DOHH2 (cell line): ENCODE results near the gene SIPA1.

Source experiments
- H3F3A ChIP-seq: fragments of 200-600 bp; sonication (generic), shearing (Covaris generic); 2 replicates; pipeline ENCODE4 v1.6.0; 2016; ENCODE audit warnings: antibody characterized with exemption, mild to moderate bottlenecking; ENCODE audit not compliant: control insufficient read depth, insufficient read depth
- H3K27ac ChIP-seq: fragments of 200-600 bp; sonication (generic); 2 replicates; pipeline ENCODE4 v1.5.1; 2014; ENCODE audit warnings: low read depth, mild to moderate bottlenecking, low read length, moderate library complexity
- H3K27me3 ChIP-seq: fragments of 200-600 bp; sonication (generic); 2 replicates; pipeline ENCODE4 v1.6.1; 2014; ENCODE audit warnings: mild to moderate bottlenecking, low read length, mixed read lengths; ENCODE audit not compliant: control insufficient read depth
- H3K36me3 ChIP-seq: fragments of 200-600 bp; sonication (generic); 2 replicates; pipeline ENCODE4 v1.6.1; 2014; ENCODE audit warnings: mild to moderate bottlenecking, low read length, moderate library complexity, mixed read lengths; ENCODE audit not compliant: control insufficient read depth
- H3K4me1 ChIP-seq: fragments of 200-600 bp; sonication (generic); 2 replicates; pipeline ENCODE4 v1.6.1; 2014; ENCODE audit warnings: mild to moderate bottlenecking, low read length, mixed read lengths; ENCODE audit not compliant: control insufficient read depth
- H3K4me2 ChIP-seq: fragments of 200-600 bp; sonication (generic); 2 replicates; pipeline ENCODE4 v1.6.0; 2014; ENCODE audit warnings: mild to moderate bottlenecking, low read length, moderate library complexity
- H3K4me3 ChIP-seq: fragments of 200-600 bp; sonication (generic); 2 replicates; pipeline ENCODE4 v1.5.1; 2014; ENCODE audit warnings: mild to moderate bottlenecking, low read length, mixed read lengths
- H3K79me2 ChIP-seq: fragments of 200-600 bp; sonication (generic); 2 replicates; pipeline ENCODE4 v1.6.1; 2014; ENCODE audit warnings: mild to moderate bottlenecking, low read length, mixed read lengths; ENCODE audit not compliant: control insufficient read depth
- H3K9me2 ChIP-seq: fragments of 200-600 bp; sonication (generic); replicated peaks from 2 replicates; pipeline ENCODE4 v1.6.1; 2014; ENCODE audit warnings: mild to moderate bottlenecking, low read length, mixed read lengths; ENCODE audit not compliant: control insufficient read depth
- H3K9me3 ChIP-seq: fragments of 200-600 bp; sonication (generic); 2 replicates; pipeline ENCODE4 v1.6.1; 2014; ENCODE audit warnings: antibody characterized with exemption, low read length, mixed read lengths; ENCODE audit not compliant: control insufficient read depth, insufficient read depth
- H4K20me1 ChIP-seq: fragments of 200-600 bp; sonication (generic); 2 replicates; pipeline ENCODE4 v1.6.0; 2014; ENCODE audit warnings: low read depth, mild to moderate bottlenecking, antibody characterized with exemption, low read length, moderate library complexity; ENCODE audit not compliant: control insufficient read depth, insufficient read depth
- EZH2phosphoT487 ChIP-seq: fragments of 200-600 bp; sonication (generic); IDR thresholded peaks from 2 replicates; pipeline ENCODE4 v1.6.1; 2017; ENCODE audit warnings: borderline replicate concordance, mild to moderate bottlenecking, antibody characterized with exemption, low read length, moderate library complexity, mixed read lengths
- TF ChIP-seq, protein P1 (sequence below): fragments of 200-600 bp; sonication (generic); IDR thresholded peaks from one replicate; pipeline ENCODE4 v1.5.1; 2014; ENCODE audit warnings: antibody characterized with exemption, mild to moderate bottlenecking, low read depth, low read length; ENCODE audit not compliant: poor library complexity, severe bottlenecking

Gene SIPA1

DNA sequence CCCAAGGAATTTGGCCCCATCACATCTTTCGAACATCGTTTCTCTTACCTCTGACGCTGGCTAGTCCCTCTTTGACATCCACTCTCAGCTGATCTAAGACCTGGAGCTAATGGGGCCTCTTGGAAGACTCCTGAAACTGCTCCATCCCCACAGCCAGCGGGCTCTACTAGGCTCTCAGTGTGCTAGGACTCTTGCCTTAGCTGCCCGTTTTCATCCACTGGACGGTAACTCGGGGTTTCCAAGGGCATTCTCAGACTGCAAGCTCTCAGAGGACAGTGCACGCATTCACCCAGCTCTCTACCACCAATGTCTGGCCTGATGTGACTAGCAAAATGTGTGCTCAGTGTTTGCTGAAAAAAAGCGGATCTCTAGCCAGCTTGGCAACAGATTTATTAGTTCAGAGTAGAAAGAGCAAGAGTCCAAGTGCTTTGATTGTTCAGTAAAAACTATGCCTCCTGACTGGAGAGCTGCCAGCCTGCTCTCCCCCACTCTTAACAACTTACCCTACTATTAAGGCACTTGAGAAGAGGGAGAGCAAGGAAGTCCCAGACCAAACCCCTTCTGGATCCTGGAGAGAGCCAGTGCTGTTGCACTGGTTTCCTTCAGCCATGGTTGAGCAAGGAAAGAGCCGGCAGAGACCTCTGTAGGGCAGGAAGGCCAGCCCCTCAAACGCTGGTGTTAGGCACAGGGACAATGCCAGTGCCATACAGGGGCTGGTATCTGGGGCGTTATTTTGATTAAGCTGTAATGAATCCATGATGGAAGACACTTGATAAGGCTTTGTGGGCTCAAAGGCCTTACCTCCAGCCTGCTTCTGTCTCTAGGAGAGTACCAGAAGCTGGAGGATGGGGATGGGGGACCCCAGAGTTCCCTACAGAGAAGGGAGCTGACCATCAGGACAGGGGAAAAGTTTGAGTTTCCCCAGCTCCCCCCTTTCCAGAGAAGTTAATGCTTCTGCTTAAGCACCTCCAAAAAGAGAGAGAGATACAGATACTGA is 15.6 kb downstream of the SIPA1 start:
- Histone ChIP-seq H3K27ac (peak overlapping the region; percentile 79), H3K4me2 (peak overlapping the region; percentile 73), H3K36me3 (peaks cover 84% of the 10 kb centered on the region), H3F3A (peaks cover 23% of the 10 kb centered on the region), H4K20me1 (no peaks in the 10 kb centered on the region; the same call in 1 of the 2 replicates), H3K27me3 (no peaks in the 10 kb centered on the region), H3K4me1 (peaks cover 32% of the 10 kb centered on the region), H3K9me3 (no peaks in the 10 kb centered on the region), H3K9me2 (no peaks in the 10 kb centered on the region), H3K79me2 (peaks cover 9% of the 10 kb centered on the region), H3K4me3 (peak overlapping the region; percentile 81)
- no peak for TF ChIP-seq EZH2phosphoT487
- TF ChIP-seq, protein P1, sequence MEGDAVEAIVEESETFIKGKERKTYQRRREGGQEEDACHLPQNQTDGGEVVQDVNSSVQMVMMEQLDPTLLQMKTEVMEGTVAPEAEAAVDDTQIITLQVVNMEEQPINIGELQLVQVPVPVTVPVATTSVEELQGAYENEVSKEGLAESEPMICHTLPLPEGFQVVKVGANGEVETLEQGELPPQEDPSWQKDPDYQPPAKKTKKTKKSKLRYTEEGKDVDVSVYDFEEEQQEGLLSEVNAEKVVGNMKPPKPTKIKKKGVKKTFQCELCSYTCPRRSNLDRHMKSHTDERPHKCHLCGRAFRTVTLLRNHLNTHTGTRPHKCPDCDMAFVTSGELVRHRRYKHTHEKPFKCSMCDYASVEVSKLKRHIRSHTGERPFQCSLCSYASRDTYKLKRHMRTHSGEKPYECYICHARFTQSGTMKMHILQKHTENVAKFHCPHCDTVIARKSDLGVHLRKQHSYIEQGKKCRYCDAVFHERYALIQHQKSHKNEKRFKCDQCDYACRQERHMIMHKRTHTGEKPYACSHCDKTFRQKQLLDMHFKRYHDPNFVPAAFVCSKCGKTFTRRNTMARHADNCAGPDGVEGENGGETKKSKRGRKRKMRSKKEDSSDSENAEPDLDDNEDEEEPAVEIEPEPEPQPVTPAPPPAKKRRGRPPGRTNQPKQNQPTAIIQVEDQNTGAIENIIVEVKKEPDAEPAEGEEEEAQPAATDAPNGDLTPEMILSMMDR = no peak

DNA sequence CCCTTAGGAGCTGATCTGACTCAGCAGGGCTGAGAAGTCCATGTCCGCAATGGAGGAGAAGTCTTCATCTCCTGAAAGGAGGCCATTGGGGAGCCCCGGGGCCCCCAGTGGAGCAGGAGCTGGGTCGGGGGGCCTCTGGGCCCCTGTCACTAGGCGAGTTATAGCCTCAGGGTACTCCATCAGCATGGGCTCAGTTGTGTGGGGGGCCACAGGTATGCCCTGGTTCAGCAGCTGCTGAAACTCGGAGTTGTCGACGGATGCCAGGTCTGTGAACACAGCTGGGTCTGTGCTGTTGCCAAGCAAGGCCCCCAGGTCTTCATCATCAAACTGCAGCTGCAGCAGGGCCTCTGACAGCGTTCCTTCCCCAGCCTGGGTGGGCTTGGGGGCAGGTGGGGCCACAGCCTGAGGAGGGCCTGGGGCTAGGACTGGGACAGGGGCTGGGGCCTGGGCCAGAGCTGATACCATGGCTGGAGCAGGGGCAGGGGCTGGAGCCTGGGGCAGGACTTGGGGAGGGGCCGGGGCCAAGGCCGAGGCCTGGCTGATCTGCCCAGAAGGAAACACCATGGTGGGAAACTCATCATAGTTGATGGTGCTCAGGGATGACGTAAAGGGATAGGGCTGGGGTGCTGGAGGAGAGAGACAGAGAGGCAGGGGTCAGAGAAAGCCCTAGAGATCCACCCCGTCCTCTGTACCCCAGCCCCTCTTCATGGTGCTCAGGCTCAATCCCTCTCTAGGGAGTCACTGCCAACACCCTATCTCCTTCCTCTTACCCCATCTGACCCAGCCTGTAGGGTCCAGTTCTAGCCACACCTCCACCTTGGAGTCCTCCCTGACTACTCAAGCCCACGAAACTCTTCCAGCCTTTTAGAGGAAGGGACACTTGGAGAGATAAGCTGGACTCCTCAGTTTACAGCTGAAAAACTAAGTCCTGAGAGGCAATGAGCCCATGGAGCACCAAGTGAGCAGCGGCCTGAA is 16.8 kb downstream of the SIPA1 start:
- no peaks in the 10 kb centered on the region for H3K9me3 ChIP-seq
- H3K27me3 ChIP-seq = no peaks in the 10 kb centered on the region
- peaks cover 23% of the 10 kb centered on the region for H3F3A ChIP-seq
- no peak overlapping the region for H3K27ac ChIP-seq
- peaks cover 15% of the 10 kb centered on the region for H3K79me2 ChIP-seq
- no peaks in the 10 kb centered on the region for H3K9me2 ChIP-seq
- H4K20me1 ChIP-seq = no peaks in the 10 kb centered on the region; the same call in 1 of the 2 replicates
- peaks cover 32% of the 10 kb centered on the region for H3K4me1 ChIP-seq
- H3K4me3 ChIP-seq = no peak overlapping the region
- TF ChIP-seq, protein P1 = no peak
- no peak for TF ChIP-seq EZH2phosphoT487
- H3K4me2 ChIP-seq = 0 out of 2 replicates have a peak overlapping the region, but pooled peaks have one; percentile 73
- peaks cover 88% of the 10 kb centered on the region for H3K36me3 ChIP-seq

DNA sequence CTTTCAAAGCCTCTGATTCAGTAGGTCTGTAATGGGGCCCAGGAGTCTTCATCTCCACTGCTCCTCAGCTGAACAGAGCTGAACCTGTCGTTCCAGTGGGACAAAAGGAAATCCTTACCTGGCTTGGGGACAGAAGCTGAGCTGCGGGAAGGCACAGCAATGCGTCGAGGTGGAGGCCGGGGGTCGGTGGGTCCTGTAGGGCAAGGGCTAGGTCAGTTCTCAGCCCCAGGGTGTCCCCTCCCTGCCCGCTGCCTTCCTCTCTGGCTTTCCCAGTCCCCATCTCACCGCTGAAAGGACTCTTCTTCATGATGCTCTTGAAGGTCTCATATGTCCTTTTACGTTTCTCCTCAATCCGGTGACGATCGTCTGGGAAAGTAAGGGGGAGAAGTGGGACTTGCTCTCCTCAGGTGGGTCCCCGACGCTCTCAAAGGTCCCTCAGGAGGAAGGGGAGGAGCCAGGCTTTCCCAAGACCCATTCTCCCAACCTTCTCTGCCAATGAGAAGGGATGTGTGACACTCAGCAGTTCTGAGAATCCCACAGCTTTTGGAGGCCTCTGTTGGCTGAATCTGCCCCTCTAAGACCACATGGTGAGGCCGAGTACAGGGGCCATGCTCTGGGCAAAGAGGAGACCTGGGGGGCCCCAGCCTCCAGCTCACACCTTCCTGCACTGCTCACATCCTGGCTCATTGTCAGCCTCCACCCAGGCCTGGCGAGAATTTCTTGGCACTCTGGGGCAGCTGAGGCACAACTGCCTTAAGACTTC is 17.9 kb downstream of the SIPA1 start:
- no peak overlapping the region for H3K4me2 ChIP-seq
- H4K20me1 ChIP-seq = no peaks in the 10 kb centered on the region; the same call in 1 of the 2 replicates
- no peaks in the 10 kb centered on the region for H3K9me2 ChIP-seq
- no peaks in the 10 kb centered on the region for H3K9me3 ChIP-seq
- H3K79me2 ChIP-seq = peaks cover 23% of the 10 kb centered on the region
- peaks cover 23% of the 10 kb centered on the region for H3F3A ChIP-seq
- H3K4me3 ChIP-seq = no peak overlapping the region
- no peak for TF ChIP-seq EZH2phosphoT487
- TF ChIP-seq, protein P1 = no peak
- H3K36me3 ChIP-seq = peaks cover 87% of the 10 kb centered on the region
- H3K27ac ChIP-seq = no peak overlapping the region
- H3K4me1 ChIP-seq = peaks cover 32% of the 10 kb centered on the region
- H3K27me3 ChIP-seq = no peaks in the 10 kb centered on the region
